SU-DHL-6 (cell line): ENCODE data around the gene MINDY1.

Experiments used
- H2AFZ ChIP-seq: fragments of 200-600 bp; sonication (generic); 2 replicates; pipeline ENCODE4 v1.6.1; 2014; ENCODE audit warnings: low read depth, mild to moderate bottlenecking, moderate library complexity, mixed read lengths, antibody characterized with exemption, low read length; ENCODE audit not compliant: severe bottlenecking
- H3F3A ChIP-seq: fragments of 200-600 bp; shearing (Covaris generic); 2 replicates; pipeline ENCODE4 v1.6.0; 2016; ENCODE audit warnings: antibody characterized with exemption, mild to moderate bottlenecking; ENCODE audit not compliant: insufficient read depth
- H3K27ac ChIP-seq: fragments of 200-600 bp; sonication (generic); 2 replicates; pipeline ENCODE4 v1.5.1; 2016; ENCODE audit warnings: low read depth, mild to moderate bottlenecking, low read length, moderate library complexity, mixed read lengths
- H3K27me3 ChIP-seq: fragments of 200-600 bp; sonication (generic), shearing (Covaris generic); 2 replicates; pipeline ENCODE4 v1.6.0; 2014; ENCODE audit warnings: mild to moderate bottlenecking, low read length
- H3K36me3 ChIP-seq: fragments of 200-600 bp; sonication (generic); 2 replicates; pipeline ENCODE4 v1.6.1; 2014; ENCODE audit warnings: mild to moderate bottlenecking, low read length, mixed read lengths
- H3K4me2 ChIP-seq: fragments of 300-600, 200-600 bp; shearing (Covaris generic), sonication (generic); 2 replicates; pipeline ENCODE4 v1.6.0; 2014; ENCODE audit warnings: low read length, low read depth, mild to moderate bottlenecking; ENCODE audit not compliant: poor library complexity, severe bottlenecking
- H3K4me3 ChIP-seq: fragments of 200-600 bp; sonication (generic); 2 replicates; pipeline ENCODE4 v1.5.1; 2014; ENCODE audit warnings: antibody characterized with exemption, low read length, mild to moderate bottlenecking, mixed read lengths; ENCODE audit not compliant: insufficient read depth, poor library complexity, severe bottlenecking
- H3K79me2 ChIP-seq: fragments of 200-600 bp; sonication (generic); 2 replicates; pipeline ENCODE4 v1.6.1; 2014; ENCODE audit warnings: mild to moderate bottlenecking, low read length, moderate library complexity; ENCODE audit not compliant: insufficient read depth
- H3K9ac ChIP-seq: fragments of 200-600 bp; sonication (generic); 2 replicates; pipeline ENCODE4 v1.7.0; 2014; ENCODE audit warnings: mild to moderate bottlenecking, low read length
- H3K9me2 ChIP-seq: fragments of 200-600 bp; sonication (generic); replicated peaks from 2 replicates; pipeline ENCODE4 v1.6.1; 2014; ENCODE audit warnings: low read length; ENCODE audit not compliant: insufficient read depth
- H3K9me3 ChIP-seq: fragments of 200-600 bp; sonication (generic); 2 replicates; pipeline ENCODE4 v1.6.1; 2014; ENCODE audit warnings: low read length, mixed read lengths; ENCODE audit not compliant: insufficient read depth
- H4K20me1 ChIP-seq: fragments of 200-600 bp; sonication (generic); 2 replicates; pipeline ENCODE4 v1.6.1; 2014; ENCODE audit warnings: low read depth, mild to moderate bottlenecking, antibody characterized with exemption, low read length, moderate library complexity, mixed read lengths
- CTCF ChIP-seq: fragments of 200-600 bp; sonication (generic); IDR thresholded peaks from one replicate; pipeline ENCODE4 v1.5.1; 2017; ENCODE audit warnings: antibody characterized with exemption, mild to moderate bottlenecking, low read length, moderate library complexity; ENCODE audit not compliant: insufficient read depth, poor library complexity, severe bottlenecking
- EZH2phosphoT487 ChIP-seq: fragments of 200-600 bp; sonication (generic), shearing (Covaris generic); conservative IDR thresholded peaks from 2 replicates; pipeline ENCODE4 v1.6.1; 2018; ENCODE audit warnings: mild to moderate bottlenecking, antibody characterized with exemption, low read length, moderate library complexity, mixed read lengths

Gene MINDY1

DNA sequence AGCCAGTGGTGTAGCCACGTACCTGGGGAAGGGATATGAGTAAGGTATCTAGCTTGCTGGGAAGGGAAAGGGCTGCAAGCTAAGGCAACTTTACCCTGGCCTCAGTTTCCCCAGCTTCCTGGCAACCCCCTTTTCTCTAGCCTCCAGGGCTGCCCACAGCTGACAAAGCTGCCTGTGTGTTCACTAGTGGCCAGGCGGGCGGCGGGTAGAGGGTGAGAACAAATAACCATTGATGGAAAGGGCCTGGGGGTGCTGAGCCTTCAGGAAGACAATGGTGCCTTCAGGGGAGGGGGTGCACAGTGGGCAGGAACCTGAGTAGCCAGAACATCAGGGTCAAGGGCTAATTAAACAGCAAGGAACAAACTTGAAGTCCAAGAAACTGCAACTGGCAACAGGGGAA, 38.2 kb downstream of the MINDY1 start:
- Histone ChIP-seq H3K27ac (no peak overlapping the region), H3F3A (peaks cover 13% of the 10 kb centered on the region), H3K79me2 (peaks cover 40% of the 10 kb centered on the region), H2AFZ (no peak overlapping the region), H4K20me1 (no peaks in the 10 kb centered on the region), H3K27me3 (no peaks in the 10 kb centered on the region), H3K9me2 (no peaks in the 10 kb centered on the region), H3K4me2 (no peak overlapping the region), H3K4me3 (no peak overlapping the region), H3K9me3 (no peaks in the 10 kb centered on the region), H3K9ac (no peak overlapping the region), H3K36me3 (peaks cover 3% of the 10 kb centered on the region; the same call in 1 of the 2 replicates)
- TF ChIP-seq EZH2phosphoT487 (no peak), CTCF (no peak)

GRCh38 chr1:150967936-150968335, 38.8 kb downstream of the MINDY1 start:
- Histone ChIP-seq H3K4me2 (no peak overlapping the region), H3K36me3 (peaks cover 3% of the 10 kb centered on the region; the same call in 1 of the 2 replicates), H4K20me1 (no peaks in the 10 kb centered on the region), H3F3A (peaks cover 13% of the 10 kb centered on the region), H3K9me2 (no peaks in the 10 kb centered on the region), H3K9me3 (no peaks in the 10 kb centered on the region), H3K27me3 (no peaks in the 10 kb centered on the region), H3K4me3 (no peak overlapping the region), H2AFZ (no peak overlapping the region), H3K79me2 (peaks cover 34% of the 10 kb centered on the region), H3K9ac (no peak overlapping the region), H3K27ac (no peak overlapping the region)
- no peak for TF ChIP-seq EZH2phosphoT487
- TF ChIP-seq CTCF: no peak

GRCh38 chr1:150966011-150966410, 40.7 kb downstream of the MINDY1 start:
- H3K9me3 ChIP-seq: no peaks in the 10 kb centered on the region
- H4K20me1 ChIP-seq: no peaks in the 10 kb centered on the region
- peaks cover 3% of the 10 kb centered on the region; the same call in 1 of the 2 replicates for H3K36me3 ChIP-seq
- H3K4me2 ChIP-seq: no peak overlapping the region
- H3K27ac ChIP-seq: no peak overlapping the region
- peaks cover 5% of the 10 kb centered on the region; the same call in 1 of the 2 replicates for H3F3A ChIP-seq
- no peaks in the 10 kb centered on the region for H3K9me2 ChIP-seq
- H3K27me3 ChIP-seq: no peaks in the 10 kb centered on the region
- no peak overlapping the region for H2AFZ ChIP-seq
- TF ChIP-seq EZH2phosphoT487 (no peak), CTCF (no peak)
- H3K9ac ChIP-seq: no peak overlapping the region
- H3K4me3 ChIP-seq: no peak overlapping the region
- H3K79me2 ChIP-seq: peaks cover 15% of the 10 kb centered on the region

GRCh38 chr1:150965605-150966004, 41.1 kb downstream of the MINDY1 start:
- H3K27ac ChIP-seq: no peak overlapping the region
- H2AFZ ChIP-seq: no peak overlapping the region
- TF ChIP-seq CTCF (no peak), EZH2phosphoT487 (no peak)
- H3K9ac ChIP-seq: no peak overlapping the region
- no peaks in the 10 kb centered on the region for H3K9me2 ChIP-seq
- no peaks in the 10 kb centered on the region for H4K20me1 ChIP-seq
- no peaks in the 10 kb centered on the region for H3K27me3 ChIP-seq
- peaks cover 11% of the 10 kb centered on the region for H3K79me2 ChIP-seq
- peaks cover 5% of the 10 kb centered on the region; the same call in 1 of the 2 replicates for H3F3A ChIP-seq
- H3K36me3 ChIP-seq: peaks cover 3% of the 10 kb centered on the region; the same call in 1 of the 2 replicates
- no peak overlapping the region for H3K4me2 ChIP-seq
- H3K4me3 ChIP-seq: no peak overlapping the region
- H3K9me3 ChIP-seq: no peaks in the 10 kb centered on the region
